Fibroblast of skin of right biceps (primary cell): ENCODE data around the gene NEURL2.
"Not testable (repeated sequence)": the region's sequence is repeated elsewhere in the genome, so short reads cannot be mapped to it uniquely, and the experiment has no call there.

Source experiments
- DNase-seq: peaks from one replicate; pipeline ENCODE4 v3.0.0-alpha.2; 2013

NEURL2 gene

DNA sequence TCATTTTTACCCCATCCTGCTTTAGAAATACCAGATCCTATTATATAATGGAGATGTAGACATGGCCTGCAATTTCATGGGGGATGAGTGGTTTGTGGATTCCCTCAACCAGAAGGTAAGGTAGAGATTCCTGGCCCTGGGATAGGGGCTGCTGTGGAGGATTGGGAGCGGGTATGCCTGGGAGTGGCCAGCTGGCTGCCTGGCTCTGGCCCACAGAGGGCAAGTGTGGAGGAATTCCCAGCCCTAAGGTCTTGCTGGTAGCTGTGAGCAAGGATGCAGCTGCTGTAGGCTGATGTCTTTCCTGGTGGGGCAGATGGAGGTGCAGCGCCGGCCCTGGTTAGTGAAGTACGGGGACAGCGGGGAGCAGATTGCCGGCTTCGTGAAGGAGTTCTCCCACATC is 6.7 kb upstream of the NEURL2 start:
- DNase-seq = no peak

DNA sequence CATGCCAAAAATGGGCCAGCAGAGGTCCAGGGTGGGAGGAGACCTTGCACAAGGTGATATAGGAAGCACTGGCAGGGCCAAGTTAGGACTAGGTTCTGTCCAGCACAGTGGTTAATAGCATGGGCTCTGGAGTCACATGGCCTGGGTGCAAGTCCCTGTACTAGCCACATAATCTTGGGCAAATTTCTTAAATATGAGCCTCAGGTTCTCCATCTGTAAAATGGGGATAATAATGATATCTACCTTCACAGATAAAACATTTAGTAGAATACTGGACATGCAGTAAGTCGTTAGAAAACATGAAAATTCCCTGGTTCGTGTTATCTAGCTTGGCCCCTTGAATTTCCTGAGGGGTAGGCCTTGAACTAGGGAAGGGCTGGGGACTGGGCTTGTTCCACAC is 6.3 kb upstream of the NEURL2 start:
- DNase-seq = no peak

GRCh38 chr20:45896641-45897161 is 5.7 kb upstream of the NEURL2 start:
- DNase-seq = no peak

DNA sequence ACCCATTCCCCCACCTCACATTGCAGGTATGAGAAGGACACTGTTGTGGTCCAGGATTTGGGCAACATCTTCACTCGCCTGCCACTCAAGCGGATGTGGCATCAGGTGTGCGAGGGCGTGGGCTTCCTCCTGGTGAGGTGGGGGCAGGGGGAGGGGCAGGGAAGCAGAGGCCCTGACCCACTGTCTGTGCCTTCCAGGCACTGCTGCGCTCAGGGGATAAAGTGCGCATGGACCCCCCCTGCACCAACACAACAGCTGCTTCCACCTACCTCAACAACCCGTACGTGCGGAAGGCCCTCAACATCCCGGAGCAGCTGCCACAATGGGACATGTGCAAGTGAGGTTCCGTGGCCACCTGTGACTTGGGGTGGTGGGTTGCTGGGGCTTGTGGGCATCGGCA is 3.8 kb upstream of the NEURL2 start:
- no peak for DNase-seq

- no peak for DNase-seq
Measured at GRCh38 chr20:45893831-45894230, 2.8 kb upstream of the NEURL2 start.

- no peak for DNase-seq
Measured at GRCh38 chr20:45892828-45893500, 2.0 kb upstream of the NEURL2 start.

DNA sequence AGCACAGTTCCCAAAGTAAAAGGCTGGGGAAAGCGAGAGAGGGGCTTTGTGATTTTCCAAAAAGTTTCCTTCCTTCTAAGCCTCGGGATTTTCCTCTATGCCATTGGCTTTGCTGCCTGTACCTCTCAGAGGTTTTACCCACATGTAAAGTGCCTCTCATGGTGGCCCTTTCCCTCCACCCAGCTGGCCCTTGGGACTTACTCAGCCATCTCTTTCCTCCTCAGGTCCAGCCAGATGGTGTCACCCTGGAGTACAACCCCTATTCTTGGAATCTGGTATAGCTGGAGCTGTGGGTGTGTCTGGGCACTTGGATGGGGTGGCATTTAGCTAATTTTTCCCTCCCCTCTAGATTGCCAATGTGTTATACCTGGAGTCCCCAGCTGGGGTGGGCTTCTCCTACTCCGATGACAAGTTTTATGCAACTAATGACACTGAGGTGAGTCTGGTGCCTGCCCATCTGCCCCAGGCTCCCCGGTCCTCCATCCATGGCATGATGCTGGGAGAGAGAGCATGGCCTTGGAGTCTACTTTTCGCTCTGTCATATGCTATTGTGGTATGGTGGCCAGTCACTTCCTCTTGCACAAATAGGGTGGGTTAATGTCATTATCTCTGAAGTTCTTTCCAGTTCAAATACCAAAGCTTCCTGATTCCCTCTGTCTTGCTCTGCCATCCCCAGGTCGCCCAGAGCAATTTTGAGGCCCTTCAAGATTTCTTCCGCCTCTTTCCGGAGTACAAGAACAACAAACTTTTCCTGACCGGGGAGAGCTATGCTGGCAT is 1.2 kb upstream of the NEURL2 start:
- DNase-seq = peak; percentile 22

GRCh38 chr20:45890077-45890984 is 677 bp downstream of the NEURL2 start:
- peak; percentile 81 for DNase-seq

DNA sequence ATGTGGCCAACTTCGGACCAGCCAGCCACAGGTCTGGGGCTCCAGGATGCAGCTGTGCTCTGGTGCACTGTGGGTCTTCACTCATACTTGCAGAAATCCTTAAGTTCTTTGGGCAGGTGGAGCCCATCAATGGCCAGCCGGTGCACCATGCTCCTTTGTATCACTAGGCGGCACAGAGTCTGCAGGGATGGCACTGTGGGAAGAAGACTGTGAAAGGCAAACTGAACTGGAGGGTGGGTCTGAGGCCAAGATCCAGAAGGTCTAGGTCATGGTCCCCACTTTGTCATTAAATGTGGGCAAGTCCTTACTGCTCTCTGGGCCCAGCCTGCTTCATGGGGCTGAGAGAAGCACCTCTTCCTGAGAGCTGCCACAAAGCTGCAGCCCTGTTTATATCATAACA is 2.3 kb downstream of the NEURL2 start:
- no peak for DNase-seq

DNA sequence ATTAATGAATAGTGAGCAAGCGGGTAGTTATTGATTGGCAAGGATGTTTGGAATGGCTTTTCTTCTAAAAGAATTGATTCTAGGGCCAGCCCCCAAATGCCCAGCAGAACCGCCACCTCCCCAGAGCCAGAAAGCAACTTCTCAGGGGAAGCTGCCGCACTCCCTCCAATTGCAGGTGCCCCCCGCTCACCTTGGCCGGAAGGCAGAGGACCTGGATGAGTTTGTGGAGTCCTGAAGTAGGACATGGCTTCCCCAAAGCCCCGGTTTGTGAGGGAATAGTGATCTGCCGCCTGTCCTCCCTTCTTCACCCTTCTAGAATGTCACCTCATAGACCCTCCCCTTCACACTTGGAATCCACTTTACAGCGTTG is 3.7 kb downstream of the NEURL2 start, which contains the start of gene SPATA25:
Gene SPATA25 (minus strand): TSS at position 277 of the 370 bp plus-strand sequence. CDS start 32 bp downstream, at position 245.
- no peak for DNase-seq

DNA sequence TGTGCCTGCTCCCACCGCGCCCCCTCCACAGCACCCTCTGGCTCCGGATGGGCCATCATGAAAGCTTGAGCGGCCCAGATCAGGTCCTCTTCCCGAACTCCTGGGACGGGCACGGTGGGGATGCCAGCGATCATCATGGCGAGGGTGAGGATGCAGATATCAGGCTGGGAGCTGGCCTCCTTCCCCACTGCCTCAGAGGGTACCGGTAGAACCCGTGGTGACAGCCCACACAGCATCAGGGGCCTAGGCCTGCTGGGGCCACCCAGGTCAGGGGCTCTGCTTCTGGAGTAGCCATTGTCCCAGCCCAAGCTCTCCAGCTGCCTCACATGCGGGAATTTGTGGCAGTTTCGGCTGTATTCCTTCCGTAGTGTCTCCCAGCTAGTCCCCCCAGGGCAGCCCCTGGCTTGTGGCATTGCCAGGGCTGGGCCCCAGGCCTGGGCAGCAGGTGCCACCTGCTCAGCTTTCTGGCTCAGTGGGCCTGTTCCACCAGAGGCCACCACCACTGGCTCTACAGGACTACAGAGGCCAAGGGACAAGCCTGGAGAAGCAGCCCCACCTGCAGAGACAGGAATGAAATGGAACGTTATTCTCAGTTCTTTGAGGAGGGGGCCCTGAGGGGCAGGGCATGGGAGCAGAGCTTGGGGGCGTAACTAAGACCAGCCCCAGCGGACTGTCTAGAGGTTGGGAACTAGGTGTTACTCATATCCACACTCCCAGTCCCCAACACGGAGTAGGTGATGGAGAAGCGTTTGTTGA is 4.2 kb downstream of the NEURL2 start:
- DNase-seq = no peak

- DNase-seq = no peak
Measured at GRCh38 chr20:45883100-45883469, 7.9 kb downstream of the NEURL2 start.

DNA sequence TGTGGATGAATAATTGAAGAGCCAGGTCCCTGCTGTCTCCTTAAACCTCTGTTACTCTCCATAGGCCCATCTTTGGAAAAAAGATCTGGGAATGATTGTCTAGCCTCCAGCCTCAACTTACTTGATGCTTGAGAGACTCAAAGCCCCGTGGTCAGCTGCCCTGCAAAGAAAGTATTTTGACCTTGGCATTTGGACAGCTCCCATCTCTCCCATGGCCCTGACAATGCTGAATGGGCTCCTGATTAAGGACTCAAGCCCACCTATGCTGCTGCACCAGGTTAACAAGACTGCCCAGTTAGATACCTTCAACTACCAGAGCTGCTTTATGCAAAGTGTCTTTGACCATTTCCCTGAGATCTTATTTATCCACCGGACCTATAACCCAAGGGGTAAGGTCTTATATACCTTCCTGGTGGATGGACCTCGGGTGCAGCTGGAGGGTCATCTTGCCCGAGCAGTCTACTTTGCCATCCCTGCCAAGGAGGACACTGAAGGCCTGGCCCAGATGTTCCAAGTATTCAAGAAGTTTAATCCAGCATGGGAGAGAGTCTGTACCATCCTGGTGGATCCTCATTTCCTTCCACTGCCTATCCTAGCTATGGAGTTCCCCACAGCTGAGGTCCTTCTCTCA is 8.4 kb downstream of the NEURL2 start:
- no peak for DNase-seq

GRCh38 chr20:45880988-45881788 is 9.8 kb downstream of the NEURL2 start, which contains the start of gene ZSWIM1:
Gene ZSWIM1, plus strand, starts transcription at chr20:45881227. Its CDS starts 1,366 bp downstream, at chr20:45882593.
- DNase-seq = peak; percentile 99

- no peak for DNase-seq
Measured at GRCh38 chr20:45878076-45878761, 12.8 kb downstream of the NEURL2 start.

DNA sequence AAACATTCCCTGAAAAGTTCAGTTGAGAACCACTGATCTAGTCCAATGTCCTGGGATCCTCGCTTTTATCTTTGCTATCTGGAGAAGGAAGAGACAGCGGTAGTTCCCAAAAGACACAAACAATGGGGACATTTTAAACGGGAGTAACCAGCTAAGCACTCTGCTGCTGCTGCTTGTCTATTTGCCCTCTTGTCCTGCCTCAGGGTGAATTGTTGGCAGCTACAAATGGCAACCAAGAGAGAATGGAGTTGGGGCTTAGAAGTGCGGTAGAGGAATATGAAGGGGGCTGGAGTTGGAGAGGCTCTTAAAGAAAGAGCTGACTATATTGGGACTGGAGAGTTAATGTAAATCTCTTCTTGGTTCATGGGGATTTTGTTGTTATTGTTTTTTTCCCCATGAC is 16.4 kb downstream of the NEURL2 start:
- no peak for DNase-seq

DNA sequence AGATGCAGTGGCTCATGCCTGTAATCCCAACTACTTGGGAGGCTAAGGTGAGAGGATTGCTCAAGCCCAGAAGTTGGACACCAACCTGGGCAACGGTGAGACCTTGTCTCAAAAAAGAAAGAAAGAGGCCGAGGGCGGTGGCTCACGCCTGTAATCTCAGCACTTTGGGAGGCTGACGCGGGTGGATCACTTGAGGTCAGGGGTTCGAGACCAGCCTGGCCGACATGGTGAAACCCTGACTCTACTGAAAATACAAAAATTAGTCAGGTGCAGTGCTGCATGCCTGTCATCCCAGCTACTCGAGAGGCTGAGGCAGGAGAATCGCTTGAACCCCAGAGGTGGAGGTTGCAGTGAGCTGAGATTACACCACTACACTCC is 16.9 kb downstream of the NEURL2 start:
- not testable (repeated sequence) for DNase-seq

DNA sequence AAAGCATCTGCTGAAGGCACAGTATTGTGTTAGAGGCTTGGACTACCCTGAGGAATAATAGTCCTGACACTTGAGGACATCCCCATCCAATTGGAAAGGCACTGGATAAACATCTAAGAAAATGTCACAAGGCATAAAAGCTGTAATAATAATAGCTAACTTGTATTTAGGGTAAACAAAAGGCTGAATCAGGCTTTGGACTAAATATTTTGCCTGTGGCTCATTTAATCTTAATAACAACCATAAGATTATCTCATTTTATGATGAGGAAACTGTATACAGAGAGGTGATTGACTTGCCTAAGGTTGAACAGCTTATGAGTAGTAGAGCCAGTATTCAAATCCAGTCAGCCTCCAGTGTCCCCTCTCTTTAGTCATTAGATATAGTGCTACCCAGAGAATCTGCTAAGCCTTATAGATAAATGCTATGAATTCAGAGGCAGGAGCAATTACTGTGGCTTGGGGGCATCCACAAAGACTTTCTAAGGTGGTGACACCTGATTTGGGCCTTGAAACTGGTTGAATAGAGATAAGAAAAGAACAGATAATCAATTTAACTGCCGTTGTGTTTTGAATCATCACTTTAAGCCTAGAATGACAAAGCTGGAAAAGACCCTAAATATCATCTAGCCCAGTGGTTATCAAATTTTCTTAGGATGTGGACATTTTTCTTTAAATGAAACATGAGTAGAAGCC is 17.5 kb downstream of the NEURL2 start:
- DNase-seq = no peak

GRCh38 chr20:45872626-45873025 is 18.4 kb downstream of the NEURL2 start:
- DNase-seq = no peak

- DNase-seq = peak; percentile 81
Measured at GRCh38 chr20:45867819-45868176, 23.2 kb downstream of the NEURL2 start.
